HG02763 (cell line): Measurements from ENCODE around the gene FLRT2.

Experiments used
- ATAC-seq: cut with Tn5 transposase; IDR thresholded peaks from one replicate; pipeline ENCODE4 v1.9.1; 2021; ENCODE audit warnings: mild to moderate bottlenecking, moderate library complexity; ENCODE audit not compliant: unreplicated experiment

Gene FLRT2

GRCh38 chr14:85529803-85530574 is at the start of gene FLRT2:
FLRT2 (plus strand) TSS chr14:85530144; CDS start chr14:85621515, 91,371 bp downstream.
- ATAC-seq = no peak

- no peak for ATAC-seq
Observed at GRCh38 chr14:85481471-85481870, 48.5 kb upstream of the FLRT2 start.

- no peak for ATAC-seq
Observed at GRCh38 chr14:85482552-85482951, 47.4 kb upstream of the FLRT2 start.

- ATAC-seq = no peak
Observed at GRCh38 chr14:85483037-85483436, 46.9 kb upstream of the FLRT2 start.

- ATAC-seq = no peak
Observed at GRCh38 chr14:85483652-85484051, 46.3 kb upstream of the FLRT2 start.

GRCh38 chr14:85487215-85487614 is 42.7 kb upstream of the FLRT2 start:
- ATAC-seq = no peak

- ATAC-seq = no peak
Observed at GRCh38 chr14:85501751-85502150, 28.2 kb upstream of the FLRT2 start.

- ATAC-seq = no peak
Observed at GRCh38 chr14:85508863-85509262, 21.1 kb upstream of the FLRT2 start.

- ATAC-seq = no peak
Observed at GRCh38 chr14:85512451-85512850, 17.5 kb upstream of the FLRT2 start.

- ATAC-seq = no peak
Observed at GRCh38 chr14:85514487-85514886, 15.5 kb upstream of the FLRT2 start.

- ATAC-seq = no peak
Observed at GRCh38 chr14:85516239-85517113, 13.5 kb upstream of the FLRT2 start.

- ATAC-seq = no peak
Observed at GRCh38 chr14:85517114-85517688, 12.7 kb upstream of the FLRT2 start.

GRCh38 chr14:85519661-85520305 is 10.2 kb upstream of the FLRT2 start:
- ATAC-seq = no peak

GRCh38 chr14:85520581-85520980 is 9.4 kb upstream of the FLRT2 start:
- ATAC-seq = no peak

- ATAC-seq = no peak
Observed at GRCh38 chr14:85523624-85524023, 6.3 kb upstream of the FLRT2 start.

GRCh38 chr14:85527006-85527405 is 2.9 kb upstream of the FLRT2 start:
- no peak for ATAC-seq

- ATAC-seq = no peak
Observed at GRCh38 chr14:85527445-85528035, 2.4 kb upstream of the FLRT2 start.

- ATAC-seq = no peak
Observed at GRCh38 chr14:85528080-85528896, 1.7 kb upstream of the FLRT2 start.

- ATAC-seq = no peak
Observed at GRCh38 chr14:85528897-85529631, 880 bp upstream of the FLRT2 start.
